Measurements from ENCODE around the gene R3HDM2.

DNA sequence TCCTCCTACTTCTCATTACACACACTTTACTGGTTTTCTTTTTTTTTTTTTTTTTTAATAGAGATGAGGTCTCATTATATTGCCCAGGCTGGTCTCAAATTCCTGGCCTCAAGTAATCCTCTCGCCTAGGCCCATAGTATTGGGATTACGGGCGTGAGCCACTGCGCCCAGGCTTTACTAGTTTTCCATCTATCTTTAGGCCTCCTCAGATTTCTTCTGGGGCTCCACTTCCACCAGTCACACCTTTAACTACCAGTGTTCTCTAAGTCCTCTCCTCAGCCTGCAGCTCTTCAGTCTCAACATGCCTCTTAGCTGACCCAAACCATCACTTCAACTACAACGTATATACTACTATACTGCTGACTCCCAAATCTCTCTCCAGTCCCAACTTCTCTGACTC, 10.4 kb downstream of the R3HDM2 start:
- TF ChIP-seq, protein P1, sequence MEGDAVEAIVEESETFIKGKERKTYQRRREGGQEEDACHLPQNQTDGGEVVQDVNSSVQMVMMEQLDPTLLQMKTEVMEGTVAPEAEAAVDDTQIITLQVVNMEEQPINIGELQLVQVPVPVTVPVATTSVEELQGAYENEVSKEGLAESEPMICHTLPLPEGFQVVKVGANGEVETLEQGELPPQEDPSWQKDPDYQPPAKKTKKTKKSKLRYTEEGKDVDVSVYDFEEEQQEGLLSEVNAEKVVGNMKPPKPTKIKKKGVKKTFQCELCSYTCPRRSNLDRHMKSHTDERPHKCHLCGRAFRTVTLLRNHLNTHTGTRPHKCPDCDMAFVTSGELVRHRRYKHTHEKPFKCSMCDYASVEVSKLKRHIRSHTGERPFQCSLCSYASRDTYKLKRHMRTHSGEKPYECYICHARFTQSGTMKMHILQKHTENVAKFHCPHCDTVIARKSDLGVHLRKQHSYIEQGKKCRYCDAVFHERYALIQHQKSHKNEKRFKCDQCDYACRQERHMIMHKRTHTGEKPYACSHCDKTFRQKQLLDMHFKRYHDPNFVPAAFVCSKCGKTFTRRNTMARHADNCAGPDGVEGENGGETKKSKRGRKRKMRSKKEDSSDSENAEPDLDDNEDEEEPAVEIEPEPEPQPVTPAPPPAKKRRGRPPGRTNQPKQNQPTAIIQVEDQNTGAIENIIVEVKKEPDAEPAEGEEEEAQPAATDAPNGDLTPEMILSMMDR (IDR thresholded peaks at IDR 0.05 in 8 of 11, conservative IDR thresholded peaks at IDR 0.05 in 3 of 11), result no peak
- TF ChIP-seq POLR2A (IDR thresholded peaks at IDR 0.05) (no peak), POLR2AphosphoS5 (IDR thresholded peaks at IDR 0.05) (no peak)
